ENCODE results near the gene FZD10. TPM values are rescaled to one million over a fixed set of nuclear protein-coding genes. Genes with fewer than 3 reads are reported as not detected.

Gene FZD10
- total RNA-seq, 1 experiment from 2014 or later, result not detected

DNA sequence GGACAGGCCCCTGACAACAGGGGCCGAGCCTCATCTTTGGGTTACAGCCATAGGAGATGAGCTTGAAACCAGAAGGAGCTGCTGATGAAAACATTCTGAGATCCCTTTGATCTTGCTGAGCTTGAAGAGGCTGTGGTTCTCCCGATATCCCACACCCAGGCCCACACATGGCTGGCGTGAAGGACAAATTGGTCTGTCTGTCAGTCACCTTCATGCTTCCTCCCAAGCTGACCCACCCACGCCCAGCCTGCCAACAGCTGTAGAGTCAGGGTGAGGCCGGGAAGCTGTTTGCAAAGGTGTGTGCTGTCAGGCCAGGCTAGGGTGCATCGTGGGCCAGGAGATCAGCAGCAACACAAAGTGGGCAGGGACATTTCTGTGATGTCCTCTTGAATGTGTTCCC is 43.2 kb downstream of the FZD10 start:
- Histone ChIP-seq H4K20me1 (ENCODE audit: insufficient read depth) (no peaks in the 10 kb centered on the region), H3K4me1 (ENCODE audit: control insufficient read depth in 1 of 2, insufficient read depth in 2 of 2, low read length in 2 of 2) (no peaks in the 10 kb centered on the region), H2AFZ (ENCODE audit: low read depth, low read length, poor library complexity, severe bottlenecking) (no peak overlapping the region), H3K9ac (ENCODE audit: low read length) (no peak overlapping the region), H3K79me2 (ENCODE audit: insufficient read depth, low read length) (no peaks in the 10 kb centered on the region), H3K27me3 (ENCODE audit: insufficient read depth, low read length) (no peaks in the 10 kb centered on the region), H3K9me3 (ENCODE audit: control insufficient read depth in 1 of 2, insufficient read depth in 1 of 2, low read depth in 1 of 2, low read length in 2 of 2) (peaks cover 0 to 5% of the 10 kb centered on the region in 2 experiments; a peak in 2 of 4 replicates), H3K4me2 (ENCODE audit: low read length) (no peak overlapping the region), H3K9me2 (ENCODE audit: insufficient read depth) (no peaks in the 10 kb centered on the region), H3K27ac (ENCODE audit: low read depth, low read length) (no peak overlapping the region), H3K4me3 (replicated peaks in 1 of 2; ENCODE audit: low read depth in 1 of 2, low read length in 2 of 2) (no peak overlapping the region), H3K36me3 (ENCODE audit: control insufficient read depth in 1 of 2, insufficient read depth in 2 of 2, low read length in 2 of 2) (no peaks in the 10 kb centered on the region)
- BruUV-seq (replicated peaks), result no TSS peak
- CTCF ChIA-PET, result no interaction called here
- DNase-seq (ENCODE audit: low read depth, low spot score) (no peak), ATAC-seq (no peak)
- POLR2A ChIA-PET, result no interaction called here
- intact Hi-C loops (cut with micrococcal nuclease), result no loop called here
- TF ChIP-seq CTCF (IDR thresholded peaks at IDR 0.05 in 2 of 3, conservative IDR thresholded peaks at IDR 0.05 in 1 of 3; ENCODE audit: borderline replicate concordance in 1 of 3, insufficient read depth in 1 of 3, low read depth in 2 of 3, low read length in 2 of 3), result no peak
- TF ChIP-seq ATF3 (IDR thresholded peaks at IDR 0.05), result no peak
- no peak for TF ChIP-seq ZFX (IDR thresholded peaks at IDR 0.05)
- TF ChIP-seq CEBPB (IDR thresholded peaks at IDR 0.05; ENCODE audit: low read depth), result no peak
- TF ChIP-seq REST (IDR thresholded peaks at IDR 0.05; ENCODE audit: low read depth), result no peak
- TF ChIP-seq SIN3A (IDR thresholded peaks at IDR 0.05; ENCODE audit: low read depth), result no peak
- TF ChIP-seq TCF7L2 (IDR thresholded peaks at IDR 0.05; ENCODE audit: borderline replicate concordance, extremely low read depth, insufficient read depth, insufficient read length), result no peak
- no peak for TF ChIP-seq JUND (IDR thresholded peaks at IDR 0.05)
- no peak for TF ChIP-seq FOSL1 (IDR thresholded peaks at IDR 0.05; ENCODE audit: low read depth)
- TF ChIP-seq, protein P1, sequence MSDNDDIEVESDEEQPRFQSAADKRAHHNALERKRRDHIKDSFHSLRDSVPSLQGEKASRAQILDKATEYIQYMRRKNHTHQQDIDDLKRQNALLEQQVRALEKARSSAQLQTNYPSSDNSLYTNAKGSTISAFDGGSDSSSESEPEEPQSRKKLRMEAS (IDR thresholded peaks at IDR 0.05), result no peak
- no peak for TF ChIP-seq EGR1 (IDR thresholded peaks at IDR 0.05; ENCODE audit: low read depth)
- no peak for TF ChIP-seq SP1 (IDR thresholded peaks at IDR 0.05; ENCODE audit: low read depth)
- no peak for TF ChIP-seq EZH2 (IDR thresholded peaks at IDR 0.05)
- no peak for TF ChIP-seq SRF (IDR thresholded peaks at IDR 0.05; ENCODE audit: low read depth)
- no peak for TF ChIP-seq POLR2A (IDR thresholded peaks at IDR 0.05; ENCODE audit: borderline replicate concordance, extremely low read depth, insufficient read depth, insufficient read length)
- RAD21 ChIA-PET (ENCODE audit: low non-redundant PET in 1 of 2, low total read pairs in 2 of 2, uncharacterized antibody in 2 of 2, unreplicated experiment in 2 of 2), result no interaction called here

All from HCT116 (cell line).